Breast epithelium (tissue), 4 donors: Measurements from ENCODE around the gene ZNF318. TPM values are rescaled to one million over a fixed set of nuclear protein-coding genes. Genes with fewer than 3 reads are reported as not detected.

Experiments
- DNase-seq, 2 donors: peaks; one replicate each; pipeline ENCODE4 v3.0.0-alpha.2; 2019; ENCODE audit warnings: low spot score in 2 of 2
- H3K27ac ChIP-seq, 2 donors: fragments of 200-600 bp; sonication (generic) in 1 of 2; one replicate each; pipeline ENCODE4 v1.5.1; 2016 to 2019; ENCODE audit warnings: mild to moderate bottlenecking in 1 of 2
- H3K27me3 ChIP-seq, 2 donors: fragments of 200-600 bp; sonication (generic) in 1 of 2; one replicate each; pipeline versions ENCODE4 v1.5.1 to v1.6.0; 2017 to 2019; ENCODE audit warnings: control low read depth in 1 of 2, mild to moderate bottlenecking in 1 of 2
- H3K36me3 ChIP-seq: fragments of 200-600 bp; one replicate; pipeline ENCODE4 v1.5.1; 2019
- H3K4me1 ChIP-seq, 2 donors: fragments of 200-600 bp; sonication (generic); one replicate each; pipeline ENCODE4 v1.5.1; 2016 to 2019; ENCODE audit warnings: control low read depth in 1 of 2
- H3K4me3 ChIP-seq, 3 donors: fragments of 200-600 bp; sonication (generic); 1 replicate in 2 of 3; 2 replicates in 1 of 3; pipeline ENCODE4 v1.5.1; 2016 to 2019; ENCODE audit warnings: mild to moderate bottlenecking in 3 of 3, moderate library complexity in 2 of 3
- H3K9me3 ChIP-seq, 2 donors: fragments of 200-600 bp; sonication (generic) in 1 of 2; one replicate each; pipeline ENCODE4 v1.5.1; 2016 to 2019; ENCODE audit warnings: control low read depth in 1 of 2
- POLR2A ChIP-seq: fragments of 450-650 bp; IDR thresholded peaks from one replicate; pipeline ENCODE4 v1.6.1; 2016; ENCODE audit warnings: antibody characterized with exemption, mild to moderate bottlenecking, moderate library complexity
- POLR2AphosphoS5 ChIP-seq, 3 donors: sonication (generic); formaldehyde crosslinking; IDR thresholded peaks; one replicate each; pipeline ENCODE4 v1.6.1; 2017; ENCODE audit warnings: antibody characterized with exemption in 3 of 3
- intact Hi-C: fragments of 100-400 bp; cut with DNase I; formaldehyde crosslinking; loops from one replicate; pipeline ENCODE4 v1.15.1; 2023; ENCODE audit warnings: low total_unique reads
- total RNA-seq, 3 donors: library from RNA; depleted of rRNA; stranded (reverse); fragments of >200 nt; gene quantifications; one replicate each; pipeline ENCODE4 v1.1.0, GENCODE V29; 2016
- TF ChIP-seq, protein P1 (sequence below), 3 donors: fragments of 450-650 bp; IDR thresholded peaks; one replicate each; pipeline ENCODE4 v1.5.1; 2016 to 2017; ENCODE audit warnings: antibody characterized with exemption in 3 of 3, mild to moderate bottlenecking in 3 of 3, moderate library complexity in 3 of 3

The ZNF318 gene
- total RNA-seq, 3 donors from 2014 or later, result 15.4 to 19.5 (median 17.4) TPM

DNA sequence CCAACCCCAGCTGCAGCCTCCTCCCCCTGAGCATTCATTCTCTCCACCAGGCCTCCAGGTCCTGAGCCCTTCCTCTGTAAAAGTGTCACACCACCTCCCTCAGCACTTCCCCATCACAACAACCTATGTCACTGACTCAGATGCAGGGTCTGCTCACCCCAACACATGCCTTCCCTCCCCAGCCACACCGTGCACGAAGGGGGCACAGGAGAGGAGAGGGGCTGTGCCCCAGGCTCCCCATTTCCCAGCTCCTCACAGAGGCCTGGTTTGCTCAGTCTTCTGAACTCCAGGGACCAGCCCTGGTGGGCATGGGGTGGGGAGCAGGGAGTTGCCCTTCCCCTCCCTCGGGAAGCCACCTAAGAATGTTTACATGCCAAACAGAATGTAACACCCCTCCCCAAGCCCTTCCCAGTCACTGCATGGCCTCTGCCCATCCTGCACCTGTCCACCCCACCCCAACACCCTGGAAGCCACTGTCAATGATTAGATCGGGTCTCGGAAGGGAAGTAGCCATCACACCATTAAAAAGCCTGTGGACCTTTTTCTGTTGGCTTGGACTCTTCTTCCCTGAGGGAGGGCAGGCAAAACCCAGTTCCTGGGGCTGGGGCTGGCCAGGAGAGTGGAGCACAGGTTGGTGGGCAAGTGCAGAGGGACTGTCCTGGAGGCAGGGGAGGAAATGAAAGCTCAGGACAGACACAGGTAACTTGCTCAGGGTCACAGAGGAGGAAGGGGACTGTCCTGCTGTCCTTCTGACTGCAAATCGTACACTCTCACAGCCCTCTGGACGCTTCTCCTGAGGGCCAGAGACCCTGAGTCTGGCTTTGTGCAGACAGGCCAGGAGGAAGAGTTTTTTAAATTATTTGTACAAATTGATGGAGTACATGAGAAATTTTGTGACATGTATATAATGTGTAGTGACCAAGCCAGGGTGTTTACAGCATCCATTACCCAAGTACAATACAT lies 81.4 kb downstream of the ZNF318 start:
- intact Hi-C loops, result no loop called here
- peaks cover 0 to 31% of the 10 kb centered on the region in 2 donors for H3K27me3 ChIP-seq
- no peak for DNase-seq
- H3K4me3 ChIP-seq, result no peak overlapping the region
- no peaks in the 10 kb centered on the region for H3K9me3 ChIP-seq
- TF ChIP-seq POLR2A (no peak), POLR2AphosphoS5 (IDR thresholded peaks at IDR 0.05) (no peak)
- TF ChIP-seq, protein P1, sequence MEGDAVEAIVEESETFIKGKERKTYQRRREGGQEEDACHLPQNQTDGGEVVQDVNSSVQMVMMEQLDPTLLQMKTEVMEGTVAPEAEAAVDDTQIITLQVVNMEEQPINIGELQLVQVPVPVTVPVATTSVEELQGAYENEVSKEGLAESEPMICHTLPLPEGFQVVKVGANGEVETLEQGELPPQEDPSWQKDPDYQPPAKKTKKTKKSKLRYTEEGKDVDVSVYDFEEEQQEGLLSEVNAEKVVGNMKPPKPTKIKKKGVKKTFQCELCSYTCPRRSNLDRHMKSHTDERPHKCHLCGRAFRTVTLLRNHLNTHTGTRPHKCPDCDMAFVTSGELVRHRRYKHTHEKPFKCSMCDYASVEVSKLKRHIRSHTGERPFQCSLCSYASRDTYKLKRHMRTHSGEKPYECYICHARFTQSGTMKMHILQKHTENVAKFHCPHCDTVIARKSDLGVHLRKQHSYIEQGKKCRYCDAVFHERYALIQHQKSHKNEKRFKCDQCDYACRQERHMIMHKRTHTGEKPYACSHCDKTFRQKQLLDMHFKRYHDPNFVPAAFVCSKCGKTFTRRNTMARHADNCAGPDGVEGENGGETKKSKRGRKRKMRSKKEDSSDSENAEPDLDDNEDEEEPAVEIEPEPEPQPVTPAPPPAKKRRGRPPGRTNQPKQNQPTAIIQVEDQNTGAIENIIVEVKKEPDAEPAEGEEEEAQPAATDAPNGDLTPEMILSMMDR (IDR thresholded peaks at IDR 0.05), result no peak
- no peak overlapping the region for H3K27ac ChIP-seq
- H3K4me1 ChIP-seq, result no peaks in the 10 kb centered on the region
- no peaks in the 10 kb centered on the region for H3K36me3 ChIP-seq

DNA sequence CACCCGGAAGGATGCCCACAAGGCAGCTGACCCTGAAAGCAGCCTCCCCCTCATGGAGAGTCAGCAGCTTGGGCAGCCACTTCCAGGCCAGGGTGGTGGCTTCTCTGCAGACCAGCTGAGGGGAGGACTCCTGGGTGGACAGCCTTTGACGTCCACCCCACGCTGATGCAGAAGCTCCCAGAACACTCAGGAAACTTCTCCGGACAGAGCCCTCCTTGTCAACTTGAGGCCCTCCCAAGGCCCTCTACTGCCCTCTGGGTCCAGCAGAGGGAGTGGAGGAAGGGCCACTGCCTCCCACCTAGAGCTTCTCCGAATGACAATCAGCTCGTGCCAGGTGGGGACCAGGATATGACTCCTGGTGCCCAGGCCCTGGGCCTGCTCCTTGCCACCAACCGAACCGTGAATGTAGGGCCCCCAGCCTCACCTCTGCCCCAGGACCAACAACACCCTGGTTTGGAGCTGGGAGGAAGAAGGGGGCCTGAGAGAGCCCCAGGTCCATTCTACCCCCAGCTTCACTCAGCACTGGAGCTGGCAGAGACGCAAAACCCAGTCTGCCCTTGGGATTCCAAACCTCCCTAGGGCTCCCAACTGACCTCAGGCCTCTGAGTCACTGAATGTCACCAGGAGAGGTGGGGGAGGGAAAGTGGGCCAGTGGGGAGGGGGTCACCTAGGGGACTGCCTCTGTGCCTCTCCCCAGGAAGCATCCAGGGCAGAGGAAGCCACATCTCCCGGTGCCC lies 82.3 kb downstream of the ZNF318 start:
- H3K4me3 ChIP-seq, result no peak overlapping the region
- DNase-seq, result no peak
- no peaks in the 10 kb centered on the region for H3K4me1 ChIP-seq
- intact Hi-C loops, result no loop called here
- peaks cover 0 to 37% of the 10 kb centered on the region in 2 donors for H3K27me3 ChIP-seq
- no peaks in the 10 kb centered on the region for H3K9me3 ChIP-seq
- H3K36me3 ChIP-seq, result no peaks in the 10 kb centered on the region
- no peak overlapping the region for H3K27ac ChIP-seq
- TF ChIP-seq, protein P1 (IDR thresholded peaks at IDR 0.05), result no peak
- TF ChIP-seq POLR2A (no peak), POLR2AphosphoS5 (IDR thresholded peaks at IDR 0.05) (no peak)

DNA sequence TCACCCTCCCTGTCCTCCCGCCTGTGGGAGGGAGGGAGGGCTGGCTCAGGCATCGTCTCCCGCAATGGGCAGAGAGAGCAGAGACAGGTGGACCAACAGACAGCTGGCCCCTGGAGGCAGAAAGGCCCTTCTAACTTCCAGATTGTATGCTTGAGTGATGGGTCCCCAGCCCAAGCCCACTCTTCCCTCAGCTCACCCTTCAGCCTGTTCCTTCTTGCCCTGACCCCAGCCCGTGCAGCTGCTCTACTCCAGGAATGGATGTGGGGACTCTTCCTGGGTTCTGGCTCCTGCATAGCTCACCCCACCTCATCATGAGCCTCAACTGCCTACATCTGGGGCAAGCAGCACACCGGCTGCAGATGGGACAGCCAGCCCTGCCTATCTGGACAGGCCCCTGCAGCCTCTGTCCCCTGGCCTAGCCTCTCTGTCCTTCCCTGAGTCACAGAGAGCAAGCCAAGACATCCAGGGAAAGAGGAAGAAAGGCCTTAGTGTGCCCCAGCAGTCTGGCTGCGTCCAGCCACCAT lies 82.9 kb downstream of the ZNF318 start:
- Histone ChIP-seq H3K4me1 (no peaks in the 10 kb centered on the region), H3K27me3 (peaks cover 0 to 41% of the 10 kb centered on the region in 2 donors), H3K27ac (no peak overlapping the region), H3K36me3 (no peaks in the 10 kb centered on the region), H3K9me3 (no peaks in the 10 kb centered on the region), H3K4me3 (no peak overlapping the region)
- intact Hi-C loops, result no loop called here
- no peak for DNase-seq
- TF ChIP-seq, protein P1 (IDR thresholded peaks at IDR 0.05), result no peak

Other genes starting within 250 kb of the ZNF318 start
- gene SRF, start 198.4 kb downstream of the ZNF318 start, total RNA-seq, result 10 to 100 TPM; 18.1 to 32.1 (median 28.5) TPM
- gene CUL9, start 187.5 kb downstream of the ZNF318 start, total RNA-seq, result 10 to 100 TPM; 25.1 to 47.5 (median 43.3) TPM
- gene DNPH1, start 140.2 kb downstream of the ZNF318 start, total RNA-seq, result 10 to 100 TPM; 46.5 to 61.1 (median 53.7) TPM
- gene TTBK1, start 126.2 kb downstream of the ZNF318 start, total RNA-seq, result under 1 TPM in 1 of 3 donors, not detected in 2; under 0.01 TPM
- gene SLC22A7, start 71.4 kb downstream of the ZNF318 start, total RNA-seq, result not detected
- 1 to 10 TPM; 1.6 to 2.1 (median 1.9) TPM for gene CRIP3, start 60.8 kb downstream of the ZNF318 start, total RNA-seq
- 10 to 100 TPM in 2 of 3 donors, 1 to 10 TPM in 1; 9.0 to 19.9 (median 12.1) TPM for gene ABCC10, start 57.9 kb upstream of the ZNF318 start, total RNA-seq
- 1 to 10 TPM in 2 of 3 donors, not detected in 1; 3.6 to 8.9 TPM for gene DLK2, start 85.9 kb upstream of the ZNF318 start, total RNA-seq
- 10 to 100 TPM; 18.6 to 21.8 (median 21.3) TPM for gene TJAP1, start 107.9 kb upstream of the ZNF318 start, total RNA-seq
- under 1 TPM in 2 of 3 donors, not detected in 1; 0.29 to 0.33 TPM for gene LRRC73, start 140.7 kb upstream of the ZNF318 start, total RNA-seq
- 100 to 1,000 TPM in 1 of 3 donors, 10 to 100 TPM in 2; 89.5 to 100 (median 96.2) TPM for gene YIPF3, start 147.3 kb upstream of the ZNF318 start, total RNA-seq
- 10 to 100 TPM; 18.9 to 38.8 (median 38.7) TPM for gene POLR1C, start 147.4 kb upstream of the ZNF318 start, total RNA-seq
- 10 to 100 TPM; 16.5 to 28.8 (median 27.2) TPM for gene XPO5, start 206.4 kb upstream of the ZNF318 start, total RNA-seq
- 10 to 100 TPM in 1 of 3 donors, 1 to 10 TPM in 2; 8.6 to 13.0 (median 9.8) TPM for gene POLH, start 206.5 kb upstream of the ZNF318 start, total RNA-seq